AML-193 (cell line): ENCODE results near the gene MACO1.
A peak's percentile ranks its signal among the peaks of the same experiment; 100 is the strongest.
"Not testable (repeated sequence)": the region's sequence is repeated elsewhere in the genome, so short reads cannot be mapped to it uniquely, and the experiment has no call there.

ENCODE experiments used
- DNase-seq, 2 experiments: peaks; one replicate each; lab custom pipeline; 2025; lab: John Stamatoyannopoulos, UW

The MACO1 gene

DNA sequence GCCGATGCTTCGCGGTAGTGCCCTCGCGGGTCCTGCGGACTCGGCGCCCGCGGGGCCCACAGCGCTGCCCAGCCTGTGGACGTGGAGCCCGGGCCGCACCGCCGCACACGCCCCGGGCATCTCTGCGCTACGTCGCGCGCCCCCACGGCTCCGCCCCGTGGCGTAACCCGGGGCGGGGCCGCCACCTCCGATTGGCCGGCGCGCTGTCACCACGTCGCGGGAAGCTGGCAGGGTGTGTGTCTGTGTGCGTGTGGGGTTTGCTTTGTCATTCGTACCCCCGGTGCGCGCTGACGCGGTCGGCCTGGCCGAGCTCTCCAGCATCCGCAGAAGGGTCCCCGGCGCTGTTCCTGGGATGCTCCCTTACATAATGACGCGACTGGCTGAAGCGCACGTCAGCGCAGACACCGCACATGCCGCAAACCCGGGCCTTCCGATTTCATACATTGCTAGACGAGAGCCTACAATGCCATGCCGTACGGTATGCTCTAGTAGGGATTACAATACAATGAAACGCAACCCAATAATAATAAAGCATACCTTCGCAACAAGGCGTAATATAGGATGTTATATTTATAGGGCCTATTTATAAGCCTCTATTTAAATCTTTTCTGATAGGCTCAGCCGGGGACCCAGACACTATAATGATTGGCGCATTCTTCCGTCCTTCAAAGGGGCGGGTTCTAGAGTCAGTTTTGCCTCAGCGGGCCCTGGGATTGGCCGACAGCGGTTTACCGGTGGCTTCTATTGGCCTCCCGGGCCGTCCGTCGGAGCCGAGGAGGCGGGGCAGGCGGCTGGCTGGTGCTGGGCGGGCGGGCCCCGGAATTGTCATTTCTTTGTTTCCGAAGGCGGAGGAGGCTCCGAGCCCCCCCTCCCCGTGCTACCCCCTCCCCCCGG is at the start of gene MACO1:
Gene MACO1, plus strand, starts transcription at position 825 of the 894 bp plus-strand sequence. CDS start 202 bp downstream, outside the sequence.
- peak; percentile 91 to 94 for DNase-seq

- DNase-seq, result not testable (repeated sequence)
Observed at GRCh38 chr1:25382543-25382942, 48.2 kb upstream of the MACO1 start.

DNA sequence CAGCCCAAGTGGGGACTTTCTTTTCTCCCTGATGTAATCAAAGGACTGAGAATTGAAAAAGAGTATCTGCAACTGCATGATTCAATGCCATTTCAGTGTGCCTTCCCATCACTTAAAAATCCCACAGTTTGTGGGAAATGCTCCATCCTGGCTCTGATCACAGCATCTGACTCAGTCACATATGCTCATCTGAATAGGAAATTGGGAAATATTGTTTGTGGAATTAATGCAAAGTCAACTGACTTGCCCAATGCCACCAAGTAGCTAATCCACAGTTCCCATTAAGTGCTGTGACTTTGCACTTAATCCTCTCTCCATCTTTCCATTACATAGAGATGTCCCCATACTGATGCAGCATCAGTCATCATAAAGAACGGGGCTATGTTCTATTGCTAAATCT is 47.6 kb upstream of the MACO1 start:
- not testable (repeated sequence) for DNase-seq

GRCh38 chr1:25383875-25384274 is 46.8 kb upstream of the MACO1 start:
- DNase-seq, result not testable (repeated sequence)

- not testable (repeated sequence) for DNase-seq
Observed at GRCh38 chr1:25387096-25387495, 43.6 kb upstream of the MACO1 start.

- DNase-seq, result not testable (repeated sequence)
Observed at GRCh38 chr1:25388691-25389090, 42.0 kb upstream of the MACO1 start.

- not testable (repeated sequence) for DNase-seq
Observed at GRCh38 chr1:25389721-25390120, 41.0 kb upstream of the MACO1 start.

DNA sequence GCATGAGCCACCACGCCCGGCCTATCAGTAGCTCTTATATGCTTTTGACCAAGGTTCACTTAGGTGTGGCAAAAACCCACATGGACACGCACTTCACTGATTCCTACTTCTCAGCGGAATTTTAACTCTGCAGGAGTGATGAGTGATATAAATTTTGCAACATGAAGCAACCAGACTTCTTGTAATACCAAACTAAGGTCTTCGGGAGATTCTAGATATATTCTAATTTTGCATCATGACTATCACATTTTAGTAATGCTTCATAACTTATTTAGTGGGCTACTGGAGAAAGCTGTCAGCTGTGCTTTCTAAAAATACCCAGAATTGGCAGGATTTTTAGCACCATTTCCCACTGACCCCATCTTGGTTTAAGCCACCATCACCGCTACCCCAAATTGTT is 37.9 kb upstream of the MACO1 start:
- DNase-seq, result no peak

DNA sequence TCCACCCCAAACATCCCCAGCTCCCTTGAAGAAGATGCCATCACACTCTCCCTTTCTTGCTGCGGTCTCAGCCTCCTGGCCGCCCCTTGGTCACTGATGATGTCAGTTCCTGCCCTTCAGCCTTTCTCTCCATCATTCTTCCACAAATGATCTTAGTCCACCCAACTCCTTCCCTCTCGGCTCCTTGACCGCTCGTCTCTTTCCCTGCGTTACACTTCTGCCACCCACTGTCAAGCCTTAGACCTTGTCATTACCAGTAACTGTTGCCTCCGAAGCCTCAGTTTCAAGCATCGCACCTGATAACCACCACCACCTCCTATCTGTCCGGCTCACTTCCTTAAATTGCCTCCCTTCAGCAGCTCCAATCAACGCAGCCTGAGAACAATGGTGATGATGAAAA is 33.1 kb upstream of the MACO1 start:
- not testable (repeated sequence) for DNase-seq

DNA sequence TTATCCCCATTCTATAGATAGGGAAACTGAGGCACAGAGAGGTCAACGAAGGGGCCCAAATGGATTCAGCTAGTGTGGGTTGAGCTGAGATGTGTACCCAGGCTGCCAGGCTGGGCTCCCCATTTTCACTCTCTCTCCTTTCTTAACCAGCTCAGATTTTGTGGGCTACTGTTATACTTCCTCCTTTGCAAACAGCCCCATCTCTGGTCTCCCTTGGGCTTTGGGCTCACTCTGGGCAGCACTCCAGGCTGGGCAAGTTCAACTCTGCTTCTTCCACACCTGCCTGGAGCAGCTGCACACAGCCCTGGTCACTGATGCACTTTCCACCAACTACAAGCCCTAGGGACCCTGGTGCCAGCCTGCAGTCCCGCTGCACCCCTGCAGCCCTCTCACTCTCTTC is 32.6 kb upstream of the MACO1 start:
- DNase-seq, result not testable (repeated sequence)

DNA sequence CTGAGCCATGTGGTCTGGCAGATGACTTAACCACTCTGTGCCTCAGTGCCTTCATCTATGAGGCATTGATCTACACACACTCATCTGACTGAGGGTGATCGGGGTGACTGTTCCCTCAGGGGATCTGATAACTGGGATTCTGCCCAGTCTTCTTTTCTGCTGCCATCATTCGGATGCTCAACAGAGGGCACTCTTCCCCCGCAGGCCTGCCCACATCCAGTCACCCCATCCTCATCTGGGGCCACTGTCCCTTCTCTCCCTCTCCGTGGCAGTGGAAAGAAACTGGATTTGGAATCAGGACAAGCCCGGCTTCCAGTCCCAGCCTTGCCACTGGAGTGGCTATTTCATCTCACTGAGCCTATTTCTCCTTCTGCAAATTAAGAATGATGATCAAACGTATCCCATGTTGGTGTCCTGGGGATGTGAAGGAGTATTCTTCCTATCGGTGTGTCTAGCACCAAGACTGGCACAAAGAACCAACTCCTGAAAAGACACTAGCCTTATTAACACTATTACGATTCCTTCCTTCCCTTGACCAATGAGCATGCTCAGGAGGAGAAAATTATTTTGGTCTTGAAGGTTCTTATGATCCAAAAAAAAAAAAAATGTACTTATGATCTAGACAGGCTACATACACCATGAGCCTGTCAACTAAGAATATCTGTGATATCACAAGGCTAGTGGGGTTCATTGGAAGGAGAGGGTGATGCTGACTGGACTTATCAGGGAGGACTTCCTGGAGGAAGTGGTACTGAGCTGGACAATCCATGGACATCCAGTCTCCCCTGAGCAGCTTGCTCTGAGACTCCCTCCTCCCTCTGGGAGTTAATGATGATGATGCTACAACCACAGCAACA is 27.5 kb upstream of the MACO1 start:
- DNase-seq, result peak in 1 of 2 experiments; percentile 2

- DNase-seq, result not testable (repeated sequence)
Observed at GRCh38 chr1:25405731-25406305, 24.9 kb upstream of the MACO1 start.

- not testable (repeated sequence) for DNase-seq
Observed at GRCh38 chr1:25409641-25410427, 20.9 kb upstream of the MACO1 start.

DNA sequence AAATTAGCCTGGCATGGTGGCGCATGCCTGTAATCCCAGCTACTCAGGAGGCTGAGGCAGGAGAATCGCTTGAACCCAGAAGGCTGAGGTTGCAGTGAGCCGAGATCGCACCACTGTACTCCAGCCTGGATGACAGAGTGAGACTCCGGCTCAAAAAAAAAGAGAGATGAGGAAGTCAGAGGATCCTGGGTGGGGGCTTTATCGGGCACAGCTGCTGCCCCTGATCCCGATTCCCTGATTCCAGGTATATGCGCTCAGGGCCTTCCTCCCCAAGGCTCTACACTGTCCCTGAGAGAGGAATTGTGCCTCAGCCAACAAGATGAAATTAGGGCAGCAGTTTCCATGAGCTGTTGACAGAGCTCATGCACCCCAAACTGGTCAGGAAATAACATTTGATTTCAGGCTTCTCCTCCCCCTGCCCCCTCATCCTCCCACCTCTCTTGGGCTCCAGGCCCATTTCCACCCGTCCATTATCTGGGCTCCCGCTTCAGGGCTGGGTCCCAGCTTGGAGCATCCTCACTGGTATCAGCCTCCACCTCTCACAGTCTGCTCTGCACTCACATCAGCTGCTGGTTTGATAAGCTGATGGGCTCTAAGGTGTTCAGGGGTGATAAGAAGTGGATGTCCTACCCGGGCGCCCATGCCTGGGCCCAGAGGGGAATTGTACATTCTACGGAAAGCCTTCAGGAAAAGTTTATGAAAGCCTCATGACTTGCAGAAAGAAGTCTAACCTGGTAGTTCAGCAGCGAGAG is 17.6 kb upstream of the MACO1 start:
- not testable (repeated sequence) for DNase-seq

- not testable (repeated sequence) for DNase-seq
Observed at GRCh38 chr1:25414157-25414556, 16.5 kb upstream of the MACO1 start.

DNA sequence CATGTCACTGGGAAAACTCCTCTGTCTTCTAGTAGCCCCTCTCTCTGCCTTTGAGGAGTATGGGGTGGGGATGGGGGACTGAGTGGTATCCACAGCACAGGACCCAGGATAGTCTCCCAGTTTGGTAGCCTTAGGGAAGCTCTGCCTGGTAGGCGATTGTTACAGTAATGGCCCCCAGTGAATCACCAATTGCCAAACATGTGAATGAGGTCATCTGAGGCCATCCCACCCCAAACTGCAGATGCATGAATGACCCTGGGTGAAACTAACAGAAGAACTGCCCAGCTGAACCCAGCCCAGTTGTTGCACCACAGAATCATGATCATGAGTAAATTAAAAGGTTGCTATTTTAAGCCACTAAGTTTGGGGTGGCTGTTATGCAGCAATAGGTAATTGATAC is 16.1 kb upstream of the MACO1 start:
- DNase-seq, result not testable (repeated sequence)

- DNase-seq, result not testable (repeated sequence)
Observed at GRCh38 chr1:25417280-25417679, 13.4 kb upstream of the MACO1 start.

- DNase-seq, result not testable (repeated sequence)
Observed at GRCh38 chr1:25419339-25419738, 11.4 kb upstream of the MACO1 start.

GRCh38 chr1:25420715-25421114 is 10.0 kb upstream of the MACO1 start, which contains the start of gene RHCE:
TSS of gene RHCE (minus strand) at chr1:25420825. CDS start at chr1:25420786, 39 bp downstream.
- not testable (repeated sequence) for DNase-seq

- DNase-seq, result not testable (repeated sequence)
Observed at GRCh38 chr1:25423206-25423605, 7.5 kb upstream of the MACO1 start.
